SK-N-SH (cell line): ENCODE results near the gene CA12. TPM values are rescaled to one million over a fixed set of nuclear protein-coding genes. Genes with fewer than 3 reads are reported as not detected.

ENCODE experiments used
- CTCF ChIA-PET: fragments of 300-600, 350-600 bp; formaldehyde crosslinking; extraction: SDS; loops from one replicate; lab custom pipeline; 2021; lab: Yijun Ruan, JAX
- POLR2A ChIA-PET: fragments of 350-600 bp; sonication (Branson Sonifier 250); formaldehyde crosslinking; extraction: SDS; loops from one replicate; lab custom pipeline; 2020; ENCODE audit warnings: antibody characterized with exemption, inconsistent platforms; lab: Yijun Ruan, JAX
- DNase-seq: peaks from one replicate; pipeline ENCODE4 v3.0.0; 2012
- H2AFZ ChIP-seq: fragments of 200-600 bp; sonication (generic); 2 replicates; pipeline ENCODE4 v1.8.1; 2016; ENCODE audit warnings: antibody characterized with exemption, mild to moderate bottlenecking, low read depth
- H3F3A ChIP-seq: fragments of 200-600 bp; sonication (generic); replicated peaks from 2 replicates; pipeline ENCODE3; 2016; ENCODE audit warnings: antibody characterized with exemption, mild to moderate bottlenecking; ENCODE audit not compliant: insufficient read depth
- H3K27ac ChIP-seq, 2 experiments: fragments of 200-500 bp in 1 of 2; fragments of 200-600 bp in 1 of 2; sonication (Bioruptor generic) in 1 of 2; sonication (generic), shearing (Covaris generic) in 1 of 2; 2 replicates each; pipeline versions ENCODE4 v1.5.1 to v1.6.1; 2014 to 2016; ENCODE audit warnings: low read depth in 2 of 2, inconsistent platforms in 1 of 2, low read length in 1 of 2, mild to moderate bottlenecking in 1 of 2, mixed read lengths in 1 of 2
- H3K27me3 ChIP-seq: fragments of 200-600 bp; sonication (generic), shearing (Covaris generic); 2 replicates; pipeline ENCODE4 v1.6.1; 2016; ENCODE audit warnings: mixed run types; ENCODE audit not compliant: insufficient read depth
- H3K36me3 ChIP-seq, 2 experiments: fragments of 200-500 bp in 1 of 2; fragments of 200-600 bp in 1 of 2; sonication (Bioruptor generic) in 1 of 2; sonication (generic) in 1 of 2; replicated peaks in 1 of 2; 2 replicates each; pipeline versions ENCODE3 to v1.5.1; 2014 to 2016; ENCODE audit warnings: low read length in 1 of 2, mild to moderate bottlenecking in 1 of 2; ENCODE audit not compliant: insufficient read depth in 2 of 2, control insufficient read depth in 1 of 2
- H3K4me1 ChIP-seq, 2 experiments: fragments of 200-500 bp in 1 of 2; fragments of 200-600 bp in 1 of 2; sonication (Bioruptor generic) in 1 of 2; sonication (generic), shearing (Covaris generic) in 1 of 2; 2 replicates each; pipeline versions ENCODE4 v1.5.1 to v1.6.1; 2014 to 2016; ENCODE audit warnings: low read depth in 1 of 2, low read length in 1 of 2, mixed run types in 1 of 2; ENCODE audit not compliant: insufficient read depth in 2 of 2, control insufficient read depth in 1 of 2
- H3K4me2 ChIP-seq: fragments of 200-600 bp; sonication (generic), shearing (Covaris generic); 2 replicates; pipeline ENCODE4 v1.6.1; 2017; ENCODE audit warnings: mixed run types
- H3K4me3 ChIP-seq, 2 experiments: fragments of 200-500 bp in 1 of 2; fragments of 200-600 bp in 1 of 2; sonication (Bioruptor generic) in 1 of 2; sonication (generic), shearing (Covaris generic) in 1 of 2; 2 replicates each; pipeline versions ENCODE4 v1.5.1 to v1.8.1; 2014 to 2016; ENCODE audit warnings: low read depth in 2 of 2, inconsistent platforms in 1 of 2, low read length in 1 of 2, mild to moderate bottlenecking in 1 of 2, mixed read lengths in 1 of 2, moderate library complexity in 1 of 2
- H3K79me2 ChIP-seq: fragments of 200-600 bp; sonication (generic); 2 replicates; pipeline ENCODE4 v1.8.1; 2017; ENCODE audit warnings: mild to moderate bottlenecking; ENCODE audit not compliant: insufficient read depth
- H3K9ac ChIP-seq: fragments of 200-600 bp; sonication (generic); 2 replicates; pipeline ENCODE4 v1.6.1; 2017; ENCODE audit warnings: mixed run types
- H3K9me2 ChIP-seq: fragments of 200-600 bp; sonication (generic); 2 replicates; pipeline ENCODE4 v1.6.1; 2017; ENCODE audit warnings: mixed run types
- H3K9me3 ChIP-seq: fragments of 200-600 bp; sonication (generic); 2 replicates; pipeline ENCODE4 v1.6.1; 2017; ENCODE audit warnings: mixed run types, mild to moderate bottlenecking, moderate library complexity
- H4K20me1 ChIP-seq: fragments of 200-600 bp; sonication (generic); 2 replicates; pipeline ENCODE4 v1.6.1; 2017; ENCODE audit warnings: mild to moderate bottlenecking, mixed run types; ENCODE audit not compliant: insufficient read depth
- EP300 ChIP-seq, 2 experiments: IDR thresholded peaks; 2 replicates each; pipeline versions ENCODE4 v1.4.0 to v1.6.1; 2012; ENCODE audit warnings: borderline replicate concordance in 1 of 2, low read depth in 1 of 2, low read length in 1 of 2
- FOXM1 ChIP-seq: IDR thresholded peaks from 2 replicates; pipeline ENCODE4 v1.4.0; 2012; ENCODE audit warnings: low read depth, mild to moderate bottlenecking
- GABPA ChIP-seq: IDR thresholded peaks from 2 replicates; pipeline ENCODE4 v1.4.0; 2012; ENCODE audit warnings: low read depth, mild to moderate bottlenecking
- JUND ChIP-seq: IDR thresholded peaks from 2 replicates; pipeline ENCODE4 v1.4.0; 2012
- MEF2A ChIP-seq: IDR thresholded peaks from 2 replicates; pipeline ENCODE4 v1.4.0; 2012; ENCODE audit warnings: low read depth, borderline replicate concordance
- NFIC ChIP-seq: IDR thresholded peaks from 2 replicates; pipeline ENCODE4 v1.4.0; 2012; ENCODE audit warnings: borderline replicate concordance
- NRF1 ChIP-seq: IDR thresholded peaks from 2 replicates; pipeline ENCODE4 v1.6.1; 2012; ENCODE audit warnings: low read depth, mild to moderate bottlenecking, low read length
- RAD21 ChIP-seq: IDR thresholded peaks from 2 replicates; pipeline ENCODE4 v1.6.1; 2012; ENCODE audit warnings: mild to moderate bottlenecking, low read length
- RFX5 ChIP-seq: IDR thresholded peaks from 2 replicates; pipeline ENCODE4 v1.6.1; 2012; ENCODE audit warnings: mild to moderate bottlenecking, improper control_type of control experiment, low read length
- SIN3A ChIP-seq: IDR thresholded peaks from 2 replicates; pipeline ENCODE4 v1.6.1; 2012; ENCODE audit warnings: low read depth, mild to moderate bottlenecking, low read length, moderate library complexity, borderline replicate concordance
- TEAD4 ChIP-seq: IDR thresholded peaks from 2 replicates; pipeline ENCODE4 v1.4.0; 2012; ENCODE audit warnings: mild to moderate bottlenecking, borderline replicate concordance; ENCODE audit not compliant: insufficient read depth
- WGBS: methylation state at CpG from one replicate; pipeline ENCODE4 v1.1.6; 2017; ENCODE audit warnings: low lambda C conversion rate; 5-methylcytosine and 5-hydroxymethylcytosine counted together
- polyA plus RNA-seq, 3 experiments: library from polyadenylated mRNA; depleted of rRNA; stranded (reverse); fragments of >200 nt; gene quantifications; 2 replicates each; pipeline ENCODE4 v1.2.3, GENCODE V29; 2012
- TF ChIP-seq, protein P1 (sequence below): IDR thresholded peaks from 2 replicates; pipeline ENCODE4 v1.4.0; 2012; ENCODE audit warnings: low read depth, borderline replicate concordance
- TF ChIP-seq, protein P2 (sequence below): fragments of 150-350 bp; IDR thresholded peaks from 2 replicates; pipeline ENCODE4 v1.6.1; 2016; ENCODE audit warnings: mild to moderate bottlenecking, low read depth, low read length
- TF ChIP-seq, protein P3 (sequence below): fragments of 200-600 bp; sonication (generic); IDR thresholded peaks from 2 replicates; pipeline ENCODE4 v1.6.1; 2017; ENCODE audit warnings: antibody characterized with exemption, mild to moderate bottlenecking, moderate library complexity
- TF ChIP-seq, protein P4 (sequence below): IDR thresholded peaks from 2 replicates; pipeline ENCODE4 v1.4.0; 2012; ENCODE audit warnings: low read depth

The CA12 gene
- polyA plus RNA-seq, 1 of the 3 experiments (the other 2 are of a cell fraction) = 39.4 TPM

DNA sequence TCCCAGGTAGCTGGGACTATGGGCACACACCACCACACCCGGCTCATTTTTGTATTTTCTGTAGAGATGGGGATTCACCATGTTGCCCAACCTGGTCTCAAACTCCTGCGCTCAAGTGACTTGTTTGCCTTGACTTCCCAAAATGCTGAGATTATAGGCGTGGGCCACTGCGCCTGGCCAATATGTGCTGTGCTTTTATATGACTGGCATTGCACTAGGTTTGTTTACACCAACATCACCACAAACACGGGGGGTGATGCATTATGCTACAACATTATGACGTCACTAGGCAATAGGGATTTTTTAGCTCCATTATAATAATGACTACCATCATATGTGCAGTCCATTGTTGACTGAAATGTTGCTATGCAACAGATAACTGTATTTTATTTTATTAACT, 97.3 kb downstream of the CA12 start (continued):
- TF ChIP-seq RFX5 (no peak), NRF1 (no peak)

DNA sequence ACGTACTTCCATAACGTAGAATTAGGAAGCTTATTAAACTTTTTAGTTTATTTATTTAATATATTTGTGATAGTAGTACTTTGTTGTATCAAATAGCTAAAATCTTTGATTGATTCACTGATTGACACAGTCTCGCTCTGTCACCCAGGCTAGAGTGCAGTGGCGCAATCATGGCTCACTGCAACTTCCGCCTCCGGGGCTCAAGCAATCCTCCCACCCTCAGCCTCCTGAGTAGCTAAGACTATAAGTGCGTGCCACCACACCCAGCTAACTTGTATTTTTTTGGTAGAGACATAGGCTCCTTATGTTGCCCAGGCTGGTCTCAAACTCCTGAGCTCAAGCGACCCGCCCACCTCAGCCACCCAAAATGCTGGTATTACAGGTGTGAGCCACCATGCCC, 98.5 kb downstream of the CA12 start:
- ChIA-PET POLR2A (no interaction called here), CTCF (interaction anchor here (0.8 to 1.5 kb wide), 3 partner anchors 189 to 236 kb away, joined by 3 to 4 read pairs (median 3); no protein-coding TSS in a partner anchor)
- H3K4me1 ChIP-seq = peaks cover 2 to 10% of the 10 kb centered on the region in 2 experiments; a peak in 3 of 4 replicates
- H3K9me3 ChIP-seq = no peaks in the 10 kb centered on the region
- TF ChIP-seq MEF2A (no peak), TEAD4 (no peak), NFIC (no peak)
- 96% methylated on average over 9 of the region's 9 CpGs for WGBS
- no peak overlapping the region for H3K27ac ChIP-seq
- H3F3A ChIP-seq = peaks cover 13% of the 10 kb centered on the region
- H4K20me1 ChIP-seq = no peaks in the 10 kb centered on the region
- no peak overlapping the region for H3K4me3 ChIP-seq
- H3K36me3 ChIP-seq = peaks cover 25 to 61% of the 10 kb centered on the region in 2 experiments
- no peak overlapping the region for H2AFZ ChIP-seq
- no peaks in the 10 kb centered on the region for H3K9me2 ChIP-seq
- no peak overlapping the region for H3K4me2 ChIP-seq
- no peaks in the 10 kb centered on the region for H3K27me3 ChIP-seq
- H3K79me2 ChIP-seq = no peaks in the 10 kb centered on the region
- H3K9ac ChIP-seq = no peak overlapping the region
- no peak for DNase-seq

DNA sequence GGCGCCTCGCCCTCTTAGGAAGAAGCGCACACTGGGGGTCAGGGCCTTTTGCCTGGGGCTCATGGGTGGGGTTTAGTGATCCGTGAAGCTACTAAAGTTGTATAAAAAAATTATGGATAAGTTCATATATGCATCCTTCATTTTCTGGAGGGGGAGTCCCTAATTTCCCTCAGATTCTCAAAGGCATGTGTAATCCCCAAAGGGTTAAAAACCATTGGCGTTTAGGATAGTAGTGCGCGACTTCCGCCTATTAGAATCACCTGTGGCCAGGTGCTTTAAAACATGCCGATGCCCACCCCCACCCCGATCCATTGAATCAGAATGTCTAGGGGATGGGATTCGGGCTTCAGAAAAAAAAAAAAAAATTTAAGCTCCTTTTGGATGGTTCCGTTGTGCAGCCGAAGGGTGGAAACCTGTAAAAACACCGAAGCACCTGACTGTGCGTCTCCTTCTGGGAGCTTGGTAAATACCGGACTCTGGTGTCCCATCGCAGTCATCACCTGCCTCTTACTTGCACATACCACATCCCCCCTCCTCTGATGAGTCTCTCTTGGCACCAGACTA, 103.7 kb downstream of the CA12 start:
- H3K36me3 ChIP-seq = peaks cover 8 to 36% of the 10 kb centered on the region in 2 experiments
- H3K79me2 ChIP-seq = peaks cover 5% of the 10 kb centered on the region; the same call in 1 of the 2 replicates
- DNase-seq = no peak
- H3K4me2 ChIP-seq = peak overlapping the region; percentile 97
- H3K9me3 ChIP-seq = no peaks in the 10 kb centered on the region
- peak overlapping the region; percentile 74 to 79 for H3K4me3 ChIP-seq
- H3F3A ChIP-seq = peaks cover 14% of the 10 kb centered on the region
- ChIA-PET CTCF (interaction anchor here (0.6 to 2.7 kb wide), 6 partner anchors 9 to 1654 kb away, joined by 3 to 8 read pairs (median 4); no protein-coding TSS in a partner anchor), POLR2A (no interaction called here)
- WGBS = 66% methylated on average over 17 of the region's 17 CpGs
- H2AFZ ChIP-seq = peak overlapping the region; percentile 88
- no peaks in the 10 kb centered on the region for H4K20me1 ChIP-seq
- TF ChIP-seq GABPA (no peak), NRF1 (no peak), RAD21 (no peak), NFIC (no peak), MEF2A (no peak), RFX5 (no peak), EP300 (IDR thresholded peaks at IDR 0.05; ENCODE audit: borderline replicate concordance in 1 of 2, low read depth in 1 of 2, low read length in 1 of 2) (no peak), JUND (no peak), SIN3A (no peak), FOXM1 (no peak)
- TF ChIP-seq, protein P1, sequence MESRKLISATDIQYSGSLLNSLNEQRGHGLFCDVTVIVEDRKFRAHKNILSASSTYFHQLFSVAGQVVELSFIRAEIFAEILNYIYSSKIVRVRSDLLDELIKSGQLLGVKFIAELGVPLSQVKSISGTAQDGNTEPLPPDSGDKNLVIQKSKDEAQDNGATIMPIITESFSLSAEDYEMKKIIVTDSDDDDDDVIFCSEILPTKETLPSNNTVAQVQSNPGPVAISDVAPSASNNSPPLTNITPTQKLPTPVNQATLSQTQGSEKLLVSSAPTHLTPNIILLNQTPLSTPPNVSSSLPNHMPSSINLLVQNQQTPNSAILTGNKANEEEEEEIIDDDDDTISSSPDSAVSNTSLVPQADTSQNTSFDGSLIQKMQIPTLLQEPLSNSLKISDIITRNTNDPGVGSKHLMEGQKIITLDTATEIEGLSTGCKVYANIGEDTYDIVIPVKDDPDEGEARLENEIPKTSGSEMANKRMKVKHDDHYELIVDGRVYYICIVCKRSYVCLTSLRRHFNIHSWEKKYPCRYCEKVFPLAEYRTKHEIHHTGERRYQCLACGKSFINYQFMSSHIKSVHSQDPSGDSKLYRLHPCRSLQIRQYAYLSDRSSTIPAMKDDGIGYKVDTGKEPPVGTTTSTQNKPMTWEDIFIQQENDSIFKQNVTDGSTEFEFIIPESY = no peak
- TF ChIP-seq, protein P2, sequence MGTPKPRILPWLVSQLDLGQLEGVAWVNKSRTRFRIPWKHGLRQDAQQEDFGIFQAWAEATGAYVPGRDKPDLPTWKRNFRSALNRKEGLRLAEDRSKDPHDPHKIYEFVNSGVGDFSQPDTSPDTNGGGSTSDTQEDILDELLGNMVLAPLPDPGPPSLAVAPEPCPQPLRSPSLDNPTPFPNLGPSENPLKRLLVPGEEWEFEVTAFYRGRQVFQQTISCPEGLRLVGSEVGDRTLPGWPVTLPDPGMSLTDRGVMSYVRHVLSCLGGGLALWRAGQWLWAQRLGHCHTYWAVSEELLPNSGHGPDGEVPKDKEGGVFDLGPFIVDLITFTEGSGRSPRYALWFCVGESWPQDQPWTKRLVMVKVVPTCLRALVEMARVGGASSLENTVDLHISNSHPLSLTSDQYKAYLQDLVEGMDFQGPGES = no peak
- TF ChIP-seq, protein P3, sequence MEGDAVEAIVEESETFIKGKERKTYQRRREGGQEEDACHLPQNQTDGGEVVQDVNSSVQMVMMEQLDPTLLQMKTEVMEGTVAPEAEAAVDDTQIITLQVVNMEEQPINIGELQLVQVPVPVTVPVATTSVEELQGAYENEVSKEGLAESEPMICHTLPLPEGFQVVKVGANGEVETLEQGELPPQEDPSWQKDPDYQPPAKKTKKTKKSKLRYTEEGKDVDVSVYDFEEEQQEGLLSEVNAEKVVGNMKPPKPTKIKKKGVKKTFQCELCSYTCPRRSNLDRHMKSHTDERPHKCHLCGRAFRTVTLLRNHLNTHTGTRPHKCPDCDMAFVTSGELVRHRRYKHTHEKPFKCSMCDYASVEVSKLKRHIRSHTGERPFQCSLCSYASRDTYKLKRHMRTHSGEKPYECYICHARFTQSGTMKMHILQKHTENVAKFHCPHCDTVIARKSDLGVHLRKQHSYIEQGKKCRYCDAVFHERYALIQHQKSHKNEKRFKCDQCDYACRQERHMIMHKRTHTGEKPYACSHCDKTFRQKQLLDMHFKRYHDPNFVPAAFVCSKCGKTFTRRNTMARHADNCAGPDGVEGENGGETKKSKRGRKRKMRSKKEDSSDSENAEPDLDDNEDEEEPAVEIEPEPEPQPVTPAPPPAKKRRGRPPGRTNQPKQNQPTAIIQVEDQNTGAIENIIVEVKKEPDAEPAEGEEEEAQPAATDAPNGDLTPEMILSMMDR = no peak
- TF ChIP-seq, protein P4, sequence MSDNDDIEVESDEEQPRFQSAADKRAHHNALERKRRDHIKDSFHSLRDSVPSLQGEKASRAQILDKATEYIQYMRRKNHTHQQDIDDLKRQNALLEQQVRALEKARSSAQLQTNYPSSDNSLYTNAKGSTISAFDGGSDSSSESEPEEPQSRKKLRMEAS = no peak
- H3K9me2 ChIP-seq = no peaks in the 10 kb centered on the region
- peak overlapping the region; percentile 95 for H3K9ac ChIP-seq
- H3K27me3 ChIP-seq = no peaks in the 10 kb centered on the region
- peaks cover 4 to 9% of the 10 kb centered on the region in 2 experiments; a peak in 3 of 4 replicates for H3K4me1 ChIP-seq
- H3K27ac ChIP-seq = peak overlapping the region; percentile 36 to 49; a peak in 3 of 4 replicates
